ENCODE results near the gene FBXO39. TPM values are rescaled to one million over a fixed set of nuclear protein-coding genes. Genes with fewer than 3 reads are reported as not detected.

The FBXO39 gene
- total RNA-seq, 2 experiments from 2014 or later, result 0.36 to 0.71 TPM

- H3K4me3 Mint-ChIP-seq, result no peak overlapping the region
- H3K27me3 Mint-ChIP-seq, result peaks cover 41% of the 10 kb centered on the region
- Histone ChIP-seq H3K4me1 (ENCODE audit: insufficient read depth, low read length) (peaks cover 7% of the 10 kb centered on the region), H3K9me3 (ENCODE audit: control insufficient read depth in 1 of 2, insufficient read depth in 1 of 2, low read length in 2 of 2) (peaks cover 14 to 20% of the 10 kb centered on the region in 2 experiments), H3K36me3 (ENCODE audit: insufficient read depth, low read length) (no peaks in the 10 kb centered on the region), H3K27me3 (ENCODE audit: control insufficient read depth in 1 of 2, insufficient read depth in 2 of 2, low read length in 2 of 2) (peaks cover 23 to 33% of the 10 kb centered on the region in 2 experiments), H3K27ac (ENCODE audit: low read depth in 1 of 2, low read length in 2 of 2) (no peak overlapping the region), H3K4me3 (ENCODE audit: low read length) (no peak overlapping the region)
- DNase-seq, result no peak
- CTCF ChIA-PET, result no interaction called here
- intact Hi-C loops (cut with DNase I, micrococcal nuclease), result no loop called here
- POLR2A ChIA-PET, result no interaction called here
- H3K4me1 Mint-ChIP-seq (ENCODE audit: low read depth), result peaks cover 1% of the 10 kb centered on the region
- H3K36me3 Mint-ChIP-seq (ENCODE audit: low read depth), result peaks cover 24% of the 10 kb centered on the region
- no peak for ATAC-seq (ENCODE audit: poor library complexity)
- peaks cover 31% of the 10 kb centered on the region for H3K9me3 Mint-ChIP-seq
- no peak overlapping the region for H3K27ac Mint-ChIP-seq
- TF ChIP-seq CTCF (IDR thresholded peaks at IDR 0.05), result no peak
These were observed 4.0 kb downstream of the FBXO39 start for GRCh38 chr17:6780001-6780400.

GRCh38 chr17:6780886-6781285 is 4.9 kb downstream of the FBXO39 start:
- peaks cover 22% of the 10 kb centered on the region for H3K36me3 Mint-ChIP-seq (ENCODE audit: low read depth)
- H3K4me3 Mint-ChIP-seq, result no peak overlapping the region
- TF ChIP-seq CTCF (IDR thresholded peaks at IDR 0.05), result no peak
- Histone ChIP-seq H3K27me3 (ENCODE audit: control insufficient read depth in 1 of 2, insufficient read depth in 2 of 2, low read length in 2 of 2) (peaks cover 23 to 29% of the 10 kb centered on the region in 2 experiments), H3K4me3 (ENCODE audit: low read length) (no peak overlapping the region), H3K4me1 (ENCODE audit: insufficient read depth, low read length) (peaks cover 3% of the 10 kb centered on the region), H3K36me3 (ENCODE audit: insufficient read depth, low read length) (no peaks in the 10 kb centered on the region), H3K9me3 (ENCODE audit: control insufficient read depth in 1 of 2, insufficient read depth in 1 of 2, low read length in 2 of 2) (peaks cover 6 to 12% of the 10 kb centered on the region in 2 experiments), H3K27ac (ENCODE audit: low read depth in 1 of 2, low read length in 2 of 2) (no peak overlapping the region)
- H3K4me1 Mint-ChIP-seq (ENCODE audit: low read depth), result peaks cover 10% of the 10 kb centered on the region
- ChIA-PET POLR2A (no interaction called here), CTCF (no interaction called here)
- no peak overlapping the region for H3K27ac Mint-ChIP-seq
- peaks cover 34% of the 10 kb centered on the region for H3K9me3 Mint-ChIP-seq
- intact Hi-C loops (cut with DNase I, micrococcal nuclease), result no loop called here
- no peak for ATAC-seq (ENCODE audit: poor library complexity)
- no peak for DNase-seq
- H3K27me3 Mint-ChIP-seq, result peaks cover 47% of the 10 kb centered on the region

- no peaks in the 10 kb centered on the region for H3K36me3 ChIP-seq (ENCODE audit: insufficient read depth, low read length)
- intact Hi-C loops (cut with DNase I, micrococcal nuclease), result no loop called here
- H3K4me3 ChIP-seq (ENCODE audit: low read length), result no peak overlapping the region
- ChIA-PET CTCF (no interaction called here), POLR2A (no interaction called here)
- no peak for TF ChIP-seq CTCF (IDR thresholded peaks at IDR 0.05)
- H3K27ac ChIP-seq (ENCODE audit: low read depth in 1 of 2, low read length in 2 of 2), result no peak overlapping the region
- H3K9me3 ChIP-seq (ENCODE audit: control insufficient read depth in 1 of 2, insufficient read depth in 1 of 2, low read length in 2 of 2), result peaks cover 6 to 7% of the 10 kb centered on the region in 2 experiments
- peaks cover 23 to 27% of the 10 kb centered on the region in 2 experiments for H3K27me3 ChIP-seq (ENCODE audit: control insufficient read depth in 1 of 2, insufficient read depth in 2 of 2, low read length in 2 of 2)
- no peaks in the 10 kb centered on the region for H3K4me1 ChIP-seq (ENCODE audit: insufficient read depth, low read length)
- Mint-ChIP-seq H3K36me3 (ENCODE audit: low read depth) (peaks cover 12% of the 10 kb centered on the region), H3K4me1 (ENCODE audit: low read depth) (peaks cover 13% of the 10 kb centered on the region), H3K27me3 (peaks cover 48% of the 10 kb centered on the region), H3K27ac (no peak overlapping the region), H3K4me3 (no peak overlapping the region), H3K9me3 (peaks cover 34% of the 10 kb centered on the region)
- DNase-seq (no peak), ATAC-seq (ENCODE audit: poor library complexity) (no peak)
These were observed 6.2 kb downstream of the FBXO39 start for GRCh38 chr17:6782244-6782643.
